Activated CD8-positive, alpha-beta memory T cell treated with anti-CD3 and anti-CD28 coated beads, Interleukin-2, amount 50 U/mL, for 1 hour (primary cell): ENCODE results near the gene RAB6A.
"Not testable (repeated sequence)": the region's sequence is repeated elsewhere in the genome, so short reads cannot be mapped to it uniquely, and the experiment has no call there.

Experiments used
- DNase-seq: peaks from one replicate; pipeline ENCODE4 v3.0.0-alpha.2; 2020; ENCODE audit errors: extremely low read depth

The RAB6A gene

DNA sequence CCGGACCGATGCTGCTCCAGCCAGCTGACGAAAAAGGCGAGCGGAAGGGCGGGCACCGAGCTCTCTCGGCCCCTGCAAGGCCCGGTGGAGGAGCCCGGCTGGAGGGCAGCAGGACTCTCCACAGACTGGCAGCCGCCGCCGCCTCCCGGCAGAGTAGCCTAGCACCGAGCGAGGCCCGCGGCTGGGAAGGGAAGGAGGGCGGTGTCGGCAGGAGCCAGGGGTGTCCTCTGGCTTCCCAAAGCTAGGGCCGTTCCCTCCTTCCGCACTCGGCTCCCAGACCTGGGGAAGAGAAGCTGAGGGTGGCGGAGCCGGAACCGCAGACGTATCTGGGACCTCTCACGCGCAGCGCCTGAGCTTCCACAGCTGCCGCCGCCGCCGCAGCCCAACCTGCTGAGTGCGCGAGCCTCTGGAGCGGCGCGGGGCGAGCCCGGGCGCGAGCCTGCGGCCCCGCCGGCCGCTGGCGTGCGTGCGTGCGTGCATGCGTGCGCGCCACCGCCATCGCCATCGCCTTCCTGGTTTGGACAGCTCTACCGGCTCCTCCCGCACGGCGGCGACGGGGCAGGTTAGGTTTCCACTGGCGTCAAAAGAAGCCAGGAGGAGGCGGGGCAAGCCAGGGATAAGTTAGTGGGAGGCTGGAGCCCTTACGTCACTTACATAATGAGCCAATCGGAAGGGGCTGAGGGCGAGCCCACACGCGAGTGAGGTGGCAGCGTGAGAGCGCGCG lies at the start of gene RAB6A:
RAB6A (minus strand) TSS at position 396 of the 724 bp plus-strand sequence. CDS start 439 bp downstream, outside the sequence.
- peak; percentile 99 for DNase-seq

DNA sequence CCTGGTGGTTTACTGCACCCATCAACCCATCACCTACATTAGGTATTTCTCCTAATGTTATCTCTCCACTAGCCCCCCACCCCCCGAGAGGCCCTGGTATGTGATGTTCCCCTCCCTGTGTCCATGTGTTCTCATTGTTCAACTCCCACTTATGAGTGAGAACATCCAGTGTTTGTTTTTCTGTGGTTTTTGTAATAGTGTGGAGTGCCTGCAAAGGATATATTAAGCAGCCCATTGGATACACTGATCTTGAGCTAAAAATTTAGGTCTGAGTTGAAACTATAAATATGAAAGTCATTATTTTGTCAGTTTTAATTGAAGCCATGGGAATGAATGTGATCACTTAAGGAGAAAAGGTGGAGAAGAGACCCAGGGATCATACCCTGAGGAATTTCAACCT lies 49.8 kb upstream of the RAB6A start:
- no peak for DNase-seq

DNA sequence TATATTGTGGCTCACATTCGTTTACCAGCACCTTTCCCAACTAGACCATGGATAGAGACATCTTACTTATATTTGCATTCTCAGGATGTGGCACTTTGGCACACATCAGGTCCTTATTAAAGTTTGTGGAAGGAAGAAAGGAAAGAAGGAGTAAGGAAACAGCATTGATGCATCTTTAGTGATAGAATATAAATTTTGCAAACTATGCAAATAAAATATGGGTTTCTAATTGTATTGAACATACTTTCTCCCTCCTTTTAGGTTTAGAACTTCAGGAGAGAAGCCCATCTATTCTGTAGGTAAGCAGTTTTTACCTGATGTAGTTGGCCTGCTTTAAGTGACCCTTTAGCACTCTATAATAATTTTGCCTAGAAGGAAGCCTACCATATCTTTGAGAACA lies 47.2 kb upstream of the RAB6A start:
- no peak for DNase-seq

DNA sequence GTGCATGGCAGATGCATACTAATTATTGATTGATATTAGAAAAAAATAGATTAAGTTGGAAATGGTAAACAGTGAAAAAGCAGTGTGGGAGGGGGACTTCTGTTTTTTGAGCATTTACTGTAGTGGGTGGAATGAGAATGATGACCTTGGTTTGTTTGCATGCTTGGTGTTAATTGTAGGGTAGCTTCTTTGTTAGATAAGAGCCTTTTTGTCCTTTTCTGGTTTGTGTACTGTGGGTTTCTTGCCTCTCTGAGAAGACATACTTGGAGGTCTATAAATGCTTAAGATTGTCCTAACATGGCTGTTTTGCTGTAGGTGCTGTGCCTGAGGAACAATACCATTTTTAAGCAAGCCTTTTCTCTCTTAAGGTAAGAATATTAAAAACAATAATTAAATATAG lies 43.8 kb upstream of the RAB6A start:
- DNase-seq = no peak

DNA sequence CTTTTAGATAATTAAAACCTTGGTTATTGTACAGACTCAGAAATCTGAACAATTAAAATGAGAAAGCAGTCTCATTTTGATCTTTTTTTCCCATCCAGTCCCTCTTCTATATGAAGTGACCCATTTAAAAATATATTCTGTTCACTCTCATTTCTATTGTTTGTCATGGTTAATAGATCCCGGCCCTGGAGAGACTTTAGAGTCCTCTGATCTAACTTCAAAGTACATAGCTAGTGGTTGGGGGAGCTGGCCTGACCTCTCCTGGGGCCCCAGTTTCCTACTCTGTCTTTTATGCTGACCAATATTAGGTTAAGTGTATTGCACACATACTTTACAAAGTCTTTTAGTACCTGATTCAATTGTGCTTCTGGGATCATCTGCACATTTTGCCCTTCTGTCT lies 40.3 kb upstream of the RAB6A start:
- DNase-seq = no peak

DNA sequence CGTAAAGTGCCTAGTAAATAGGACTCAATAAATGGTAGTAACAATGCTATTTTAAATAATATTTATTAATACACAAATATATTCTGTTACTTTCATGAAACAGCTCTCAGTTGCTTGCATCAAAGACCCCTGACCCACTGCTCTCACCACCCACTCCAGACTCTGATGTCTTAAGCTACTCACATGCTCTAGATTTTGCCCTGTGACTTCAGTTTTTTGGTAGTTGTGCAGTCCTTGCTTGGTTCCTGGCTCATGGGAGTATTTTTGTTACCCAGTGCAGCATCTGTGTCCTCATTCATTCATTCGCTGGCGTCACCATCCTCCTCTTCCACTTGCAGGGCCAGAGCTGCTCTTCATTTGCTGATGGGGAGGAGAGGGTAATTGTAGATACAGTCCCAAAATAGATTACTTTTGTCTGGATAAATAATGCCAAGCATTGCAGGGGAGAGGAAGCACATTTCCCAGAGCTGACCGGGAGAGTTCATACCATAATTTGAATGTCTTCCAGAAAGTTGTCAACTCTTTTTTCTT lies 39.5 kb upstream of the RAB6A start:
- DNase-seq = no peak

DNA sequence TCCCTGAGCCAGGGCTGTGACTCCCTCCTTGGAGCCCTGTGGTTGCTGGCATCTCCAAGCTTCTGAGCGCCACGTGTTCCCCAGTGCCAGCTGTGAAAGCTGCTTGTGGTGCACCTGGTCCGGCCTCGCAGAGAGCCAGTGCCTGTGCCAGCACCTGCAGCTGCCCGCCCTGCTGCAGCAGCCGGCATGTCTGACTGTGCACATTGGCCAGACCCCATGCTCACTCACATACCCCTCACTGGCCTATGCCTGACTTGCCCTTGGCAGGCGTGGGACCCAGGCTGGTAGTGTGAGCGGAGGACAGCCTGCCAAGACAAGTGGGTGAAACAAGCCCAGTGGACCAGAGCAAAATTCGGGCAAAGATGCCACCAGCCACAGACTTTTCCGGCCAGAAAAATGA lies 36.6 kb upstream of the RAB6A start:
- DNase-seq = no peak

DNA sequence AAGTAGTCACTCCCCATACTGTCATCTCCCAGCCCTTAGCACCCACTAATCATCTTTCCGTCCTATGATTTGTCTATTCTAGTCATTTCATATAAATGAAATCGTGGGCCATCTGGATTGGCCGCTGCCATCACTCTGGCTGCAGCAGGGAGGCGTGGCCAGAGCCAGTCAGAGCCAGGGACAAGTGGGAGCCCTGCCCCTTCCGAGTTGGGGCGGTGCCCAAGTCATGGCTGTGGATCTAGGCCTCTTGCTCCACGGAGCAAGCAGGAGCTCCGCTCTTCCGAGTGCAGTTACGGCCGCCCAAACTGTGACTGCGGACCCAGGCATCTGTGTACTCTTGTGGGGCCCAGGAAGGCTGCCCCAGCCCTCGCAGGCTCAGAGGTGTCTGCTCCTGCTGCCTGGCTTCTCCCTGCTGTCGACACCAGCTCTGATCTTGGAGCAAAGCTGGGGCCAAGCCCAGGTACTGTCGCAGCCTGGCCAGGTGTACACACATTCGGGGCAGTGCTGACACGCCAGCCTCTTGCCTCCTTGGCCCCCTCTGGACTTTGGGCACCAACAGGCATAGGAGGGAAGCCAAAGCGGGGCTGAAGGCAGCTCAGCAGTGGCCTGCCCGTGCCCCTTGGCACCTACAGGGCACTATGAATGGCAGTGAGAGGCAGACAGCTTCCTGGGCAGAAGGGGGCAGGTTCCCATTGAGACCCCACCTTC lies 35.2 kb upstream of the RAB6A start:
- no peak for DNase-seq

DNA sequence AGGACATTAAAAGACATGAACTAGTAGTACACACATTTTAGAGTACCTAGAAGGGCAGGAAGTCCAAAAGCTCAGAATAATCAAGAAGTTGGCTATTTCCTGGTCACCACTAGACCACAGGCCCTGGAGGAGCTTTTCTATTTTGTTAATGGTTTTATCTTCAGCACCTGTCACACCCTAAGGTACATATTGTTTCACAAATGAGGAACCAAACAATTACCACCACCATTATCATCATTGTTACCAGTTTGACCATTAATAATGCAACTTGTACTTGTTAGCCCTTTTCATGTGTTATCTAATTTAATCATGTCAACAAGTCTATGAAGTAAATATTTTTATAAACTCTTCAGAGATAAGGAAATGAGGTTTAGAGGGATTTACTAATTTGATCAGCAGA lies 31.7 kb upstream of the RAB6A start:
- no peak for DNase-seq

DNA sequence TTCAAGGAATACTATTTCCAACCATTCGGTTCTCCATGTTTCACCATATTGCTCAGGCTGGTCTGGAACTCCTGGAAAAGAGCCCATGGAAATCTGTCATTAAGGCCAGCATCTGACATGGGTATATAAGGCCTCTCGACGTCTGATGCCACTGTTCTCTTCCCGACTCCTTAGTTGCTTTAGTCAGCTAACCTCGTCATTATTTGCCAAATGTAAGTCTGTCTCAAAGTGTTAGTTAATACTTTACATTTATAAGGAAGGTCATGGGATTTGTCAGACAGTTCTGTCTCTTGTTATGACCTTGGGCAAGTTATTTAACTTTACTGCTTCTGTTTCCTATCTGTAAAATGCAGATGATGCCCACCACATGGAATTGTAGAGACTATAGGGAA lies 28.4 kb upstream of the RAB6A start:
- DNase-seq = no peak

DNA sequence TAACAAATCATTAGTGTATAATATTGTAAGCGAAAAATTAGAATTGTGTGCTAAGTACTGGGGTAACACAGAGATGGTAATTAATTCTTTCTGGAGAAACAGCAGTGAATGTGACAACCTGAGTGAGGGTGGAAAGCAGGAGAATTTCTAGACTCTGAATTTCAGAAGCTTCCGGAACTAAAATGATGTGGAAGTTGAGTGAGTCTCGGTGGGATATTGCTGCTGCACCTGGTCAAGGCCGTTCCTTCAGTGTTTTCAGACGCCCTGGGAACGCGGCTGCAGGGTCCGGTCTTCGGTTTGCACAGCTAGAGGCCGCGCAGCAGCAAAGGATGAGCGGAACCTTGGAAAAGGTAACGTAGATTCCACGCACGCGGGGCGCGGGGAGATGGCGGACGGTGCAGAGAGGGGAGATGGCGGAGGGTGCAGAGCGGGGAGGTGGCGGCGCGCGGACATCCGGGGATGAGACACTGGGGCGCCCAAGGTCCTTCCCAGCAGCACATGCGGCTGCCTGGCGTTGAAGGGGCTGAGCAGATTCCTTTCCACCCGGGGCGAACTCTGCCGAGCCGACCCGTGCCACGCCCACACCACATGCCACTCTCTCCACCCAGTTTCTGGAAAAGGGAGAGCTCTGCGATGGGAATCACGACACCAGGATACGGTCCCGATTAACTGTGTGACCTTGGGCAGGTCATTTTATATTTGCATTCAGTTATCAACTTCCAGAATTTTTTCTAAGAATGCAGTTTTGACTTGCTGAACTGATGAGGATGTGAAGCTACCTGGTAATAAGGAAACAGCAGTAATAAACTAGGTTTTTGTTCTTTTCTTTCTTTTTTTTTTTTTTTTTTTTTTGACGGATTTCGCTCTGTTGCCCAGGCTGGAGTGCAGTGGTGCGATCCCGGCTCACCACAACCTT lies 27.0 kb upstream of the RAB6A start, which contains the start of gene MRPL48:
MRPL48 (plus strand) TSS at position 232 of the 916 bp plus-strand sequence; CDS start at position 330, 98 bp downstream.
- peak; percentile 75 for DNase-seq

DNA sequence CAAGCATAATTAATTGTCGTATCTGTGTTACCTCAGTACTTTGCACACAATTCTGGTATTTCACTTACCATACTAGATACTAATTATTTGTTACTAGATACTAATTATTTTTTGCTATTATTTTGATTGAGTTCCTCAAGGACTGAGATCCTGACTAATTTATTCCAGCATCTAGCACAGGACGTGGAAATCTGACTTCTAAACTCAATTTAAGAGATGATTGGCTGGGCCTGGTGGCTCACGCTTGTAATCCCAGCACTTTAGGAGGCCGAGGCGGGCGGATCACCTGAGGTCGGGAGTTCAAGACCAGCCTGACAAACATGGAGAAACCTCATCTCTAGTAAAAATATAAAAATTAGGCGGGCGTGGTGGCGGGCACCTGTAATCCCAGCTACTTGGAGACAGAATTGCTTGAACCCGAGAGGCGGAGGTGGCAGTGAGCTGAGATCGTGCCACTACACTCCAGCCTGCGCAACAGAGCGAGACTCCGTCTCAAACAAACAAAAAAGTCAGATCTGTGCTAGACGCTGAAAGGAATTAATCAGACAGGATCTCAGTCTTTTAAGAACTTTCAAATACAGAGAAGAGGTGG lies 26.3 kb upstream of the RAB6A start:
- DNase-seq = no peak

DNA sequence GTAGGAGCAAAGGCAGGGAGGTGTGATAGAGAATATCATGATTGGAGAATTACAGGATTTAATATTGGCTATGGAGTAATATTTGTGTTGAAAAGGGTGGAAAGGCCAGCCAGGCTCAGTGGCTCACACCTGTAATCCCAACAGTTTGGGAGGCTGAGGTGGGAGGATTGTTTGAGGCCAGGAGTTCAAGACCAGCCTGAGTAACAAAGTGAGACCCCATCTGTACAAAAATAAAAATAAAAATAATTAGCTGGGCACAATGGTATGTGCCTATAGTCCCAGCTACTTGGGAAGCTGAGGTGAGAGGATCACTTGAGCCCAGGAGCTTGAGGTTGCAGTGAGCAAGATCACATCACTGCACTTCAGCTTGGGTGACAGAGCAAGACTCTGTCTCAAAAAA lies 24.6 kb upstream of the RAB6A start:
- DNase-seq = not testable (repeated sequence)

DNA sequence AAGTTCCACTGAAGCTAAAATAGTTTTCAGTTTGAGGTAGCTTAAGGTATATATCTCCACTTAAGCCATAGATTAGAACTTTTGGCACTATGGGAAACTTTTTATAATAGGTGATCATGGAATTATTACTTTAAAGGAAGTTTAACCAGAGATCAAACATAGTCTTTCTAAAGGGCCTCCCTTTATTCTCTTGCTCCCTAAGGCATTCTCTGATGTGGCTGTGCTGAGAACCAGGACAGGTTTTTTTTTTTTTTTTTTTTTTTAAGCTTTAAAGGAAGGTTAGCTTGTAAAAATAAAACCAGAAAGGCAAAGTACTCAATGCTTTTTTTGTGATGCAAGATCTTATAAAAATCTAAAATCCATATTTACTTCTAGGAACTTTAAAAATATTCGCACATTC lies 23.9 kb upstream of the RAB6A start:
- DNase-seq = no peak

DNA sequence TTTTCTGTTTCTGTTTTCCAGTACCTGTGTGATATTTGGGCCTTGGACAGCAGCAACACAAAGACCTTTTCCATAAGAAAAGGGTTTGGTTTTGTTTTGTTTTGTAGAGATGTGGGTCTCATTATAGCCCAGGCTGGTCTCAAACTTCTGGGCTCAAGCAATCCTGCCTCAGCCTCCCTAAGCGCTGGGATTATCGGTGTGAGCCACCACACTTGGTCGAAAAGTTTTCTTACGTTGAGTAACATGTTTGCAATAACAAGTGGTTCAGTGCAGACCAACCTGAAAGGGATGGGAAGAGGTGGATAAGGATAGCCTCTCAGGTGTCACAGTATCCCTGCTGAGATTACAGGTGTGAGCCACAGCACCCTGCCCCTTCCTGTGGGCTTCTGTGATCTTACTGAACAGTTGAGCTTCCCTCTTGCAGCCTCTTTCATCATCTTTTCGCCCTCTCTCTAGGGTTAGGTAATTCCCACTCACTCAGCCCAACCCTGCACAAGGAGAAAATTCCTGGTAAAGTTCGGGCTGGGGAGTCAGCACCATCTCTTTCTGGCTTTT lies 23.3 kb upstream of the RAB6A start:
- DNase-seq = no peak

DNA sequence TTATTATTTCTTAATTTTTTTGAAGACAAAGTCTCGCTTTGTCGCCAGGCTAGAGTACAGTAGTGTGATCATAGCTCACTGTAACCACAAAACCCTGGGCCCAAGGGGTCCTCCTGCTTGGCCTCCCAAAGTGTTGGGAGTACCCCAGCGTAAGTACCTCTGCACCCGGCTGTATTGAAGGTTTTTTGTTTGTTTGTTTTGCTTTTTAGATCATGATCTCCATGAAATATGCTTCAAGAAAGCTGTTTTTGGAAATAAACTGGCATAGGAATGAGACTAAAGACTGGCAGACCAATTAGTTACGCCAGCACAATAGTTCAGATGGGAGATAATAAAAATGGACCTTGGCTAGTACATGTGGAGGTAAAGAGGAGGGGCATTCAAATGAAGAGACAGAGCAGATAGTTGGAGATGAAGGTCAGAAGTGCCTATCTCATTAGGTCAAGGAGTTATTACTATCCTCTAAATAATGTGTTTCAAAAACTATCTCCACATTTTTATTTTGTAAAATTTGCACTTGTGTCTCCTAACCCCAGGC lies 22.7 kb upstream of the RAB6A start:
- no peak for DNase-seq

DNA sequence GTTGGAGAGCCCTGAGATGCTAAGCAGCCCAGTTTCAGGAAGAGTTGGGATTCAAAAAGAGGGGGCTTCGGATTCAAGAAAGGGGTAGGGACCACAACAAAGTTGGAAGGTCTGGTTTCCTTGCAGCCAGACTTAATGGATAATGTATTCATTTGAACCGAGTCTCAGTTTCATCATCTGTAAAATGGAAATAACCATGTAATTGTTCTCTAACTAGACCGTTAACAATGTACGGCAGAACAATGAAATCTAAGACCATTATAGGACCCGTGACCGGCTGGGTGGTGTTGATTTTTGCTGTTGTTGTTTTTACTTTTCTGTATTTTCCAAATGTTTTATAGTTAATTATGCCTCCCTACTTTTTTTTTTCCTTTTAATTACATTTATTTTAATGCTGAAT lies 20.4 kb upstream of the RAB6A start:
- no peak for DNase-seq

DNA sequence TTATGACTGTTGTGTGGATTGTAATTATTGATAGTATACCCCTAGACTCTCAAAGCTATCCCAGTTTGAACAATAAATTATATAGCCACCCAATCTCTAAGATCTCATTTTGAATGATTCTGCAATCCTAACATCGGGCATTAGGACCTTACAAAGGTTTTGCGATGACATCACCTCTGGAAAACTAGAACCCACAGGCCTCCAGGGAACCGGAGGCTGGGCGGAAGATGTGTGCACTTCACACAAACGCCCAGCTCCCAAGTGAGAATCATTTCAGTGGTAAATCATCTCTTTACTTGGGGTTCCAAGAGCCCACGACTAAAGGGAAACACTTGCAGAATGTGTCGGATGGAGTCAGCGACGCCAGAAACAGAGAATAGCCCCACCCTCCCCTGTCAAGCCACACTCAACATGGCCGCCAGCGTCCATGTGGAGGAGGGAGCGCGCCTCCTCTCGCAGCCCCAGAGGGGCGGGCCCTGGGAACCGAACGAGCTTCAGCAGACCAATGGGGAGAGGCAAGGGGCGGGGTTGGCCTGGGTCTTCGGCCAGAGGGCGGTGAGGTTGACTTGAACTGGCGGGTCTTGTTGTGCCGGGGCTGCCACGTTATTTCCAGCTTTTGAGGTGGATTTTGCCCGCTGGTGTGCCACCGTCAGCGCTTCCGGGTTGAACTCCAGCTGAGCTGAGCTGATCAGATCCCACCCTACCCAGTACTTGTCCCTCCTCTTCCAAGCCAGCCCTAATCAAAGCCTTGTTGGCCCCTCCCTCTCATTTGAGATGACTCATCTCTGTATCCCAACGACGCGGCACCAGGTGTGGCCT lies 18.4 kb upstream of the RAB6A start:
- peak; percentile 95 for DNase-seq

DNA sequence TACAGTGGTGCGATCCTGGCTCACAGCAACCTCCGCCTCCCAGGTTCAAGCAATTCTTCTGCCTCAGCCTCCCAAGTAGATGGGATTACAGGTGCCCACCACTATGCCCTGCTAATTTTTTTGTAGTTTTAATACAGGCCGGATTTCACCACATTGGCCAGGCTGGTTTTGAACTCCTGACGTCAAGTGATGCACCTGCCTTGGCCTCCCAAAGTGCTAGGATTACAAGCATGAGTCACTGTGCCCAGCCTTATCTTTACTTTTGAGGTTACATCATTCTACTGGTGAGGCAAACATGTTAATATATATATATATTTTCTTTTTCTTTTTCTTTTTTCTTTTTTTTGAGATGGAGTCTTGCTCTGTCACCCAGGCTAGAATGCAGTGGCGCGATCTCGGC lies 9.9 kb upstream of the RAB6A start:
- not testable (repeated sequence) for DNase-seq

DNA sequence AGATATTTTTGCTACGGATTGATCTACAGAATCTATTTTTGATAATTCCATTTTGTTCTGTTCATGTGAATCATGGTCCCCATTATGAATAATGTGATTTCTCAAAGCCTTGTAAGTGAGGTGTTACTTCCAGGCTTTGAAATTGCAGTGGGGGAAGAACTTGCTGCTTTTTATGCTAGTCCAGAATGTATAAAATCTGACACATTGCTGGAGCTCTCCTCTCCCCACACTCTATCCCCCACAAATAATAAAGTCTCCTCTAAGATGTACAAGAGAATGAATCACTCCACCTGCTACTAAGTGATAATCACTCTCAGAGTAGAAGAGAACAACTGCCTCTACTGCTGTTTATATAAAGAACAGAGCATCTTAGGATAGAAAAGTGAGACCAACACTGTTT lies 5.9 kb upstream of the RAB6A start:
- no peak for DNase-seq
